Colonic mucosa (tissue), 4 donors: ENCODE measurements around the gene NFIA. TPM values are rescaled to one million over a fixed set of nuclear protein-coding genes. Genes with fewer than 3 reads are reported as not detected.

ENCODE experiments used
- DNase-seq: peaks from one replicate; pipeline ENCODE4 v3.0.0-alpha.2; 2020
- H3K27ac ChIP-seq: fragments of 200-600 bp; one replicate; pipeline ENCODE4 v1.8.0; 2021
- H3K27me3 ChIP-seq: fragments of 200-600 bp; one replicate; pipeline ENCODE4 v1.8.0; 2021
- H3K36me3 ChIP-seq: fragments of 200-600 bp; one replicate; pipeline ENCODE4 v1.8.0; 2021
- H3K4me1 ChIP-seq: fragments of 200-600 bp; one replicate; pipeline ENCODE4 v1.8.0; 2021; ENCODE audit warnings: mild to moderate bottlenecking
- H3K4me3 ChIP-seq: fragments of 200-600 bp; one replicate; pipeline ENCODE4 v1.8.0; 2021
- H3K9ac ChIP-seq, 2 donors: one replicate each; pipeline ENCODE4 v1.7.0; 2013; ENCODE audit warnings: control low read depth in 2 of 2, low read depth in 2 of 2, low read length in 2 of 2
- H3K9me3 ChIP-seq: fragments of 200-600 bp; one replicate; pipeline ENCODE4 v1.8.0; 2021
- CTCF ChIP-seq: fragments of 200-600 bp; IDR thresholded peaks from one replicate; pipeline ENCODE4 v1.8.0; 2022; ENCODE audit warnings: antibody characterized with exemption, mild to moderate bottlenecking
- intact Hi-C: fragments of 100-400 bp; cut with DNase I; formaldehyde crosslinking; loops from one replicate; pipeline ENCODE4 v1.14.1; 2022
- total RNA-seq, 2 donors: library from RNA; stranded (reverse); fragmentation: NEBNext Ultra II Directional in 1 of 2; extraction: Animal tissue kit (Norgen Biotek cat#: 25700) in 1 of 2; gene quantifications; one replicate each; pipeline ENCODE4 v1.2.1, GENCODE V29; 2021
- donor health status: healthy.
- donor health status: DM: no; HTN: no; CAD: no.
- donor health status: DM: no; HTN: no; CAD: no.

Gene NFIA
- total RNA-seq, 2 donors from 2014 or later = 36.0 to 44.2 TPM

- Histone ChIP-seq H3K27me3 (no peaks in the 10 kb centered on the region), H3K4me1 (no peaks in the 10 kb centered on the region), H3K9me3 (no peaks in the 10 kb centered on the region), H3K9ac (no peak overlapping the region), H3K27ac (no peak overlapping the region), H3K36me3 (no peaks in the 10 kb centered on the region), H3K4me3 (no peak overlapping the region)
- no peak for DNase-seq
- intact Hi-C loops = no loop called here
- no peak for TF ChIP-seq CTCF
Observed at GRCh38 chr1:61329556-61329955, 247.2 kb downstream of the NFIA start.

- H3K27ac ChIP-seq = no peak overlapping the region
- intact Hi-C loops = loop anchor here (10.0 kb wide), 1 partner anchor 125 kb away; no protein-coding TSS in a partner anchor
- no peak overlapping the region for H3K4me3 ChIP-seq
- no peaks in the 10 kb centered on the region for H3K9me3 ChIP-seq
- no peaks in the 10 kb centered on the region for H3K27me3 ChIP-seq
- DNase-seq = no peak
- no peak for TF ChIP-seq CTCF
- H3K4me1 ChIP-seq = no peaks in the 10 kb centered on the region
- no peak overlapping the region for H3K9ac ChIP-seq
- no peaks in the 10 kb centered on the region for H3K36me3 ChIP-seq
Observed at GRCh38 chr1:61330018-61330417, 247.7 kb downstream of the NFIA start.

- Histone ChIP-seq H3K4me3 (no peak overlapping the region), H3K27me3 (no peaks in the 10 kb centered on the region), H3K27ac (no peak overlapping the region), H3K4me1 (no peaks in the 10 kb centered on the region), H3K9ac (no peak overlapping the region), H3K9me3 (no peaks in the 10 kb centered on the region), H3K36me3 (no peaks in the 10 kb centered on the region)
- TF ChIP-seq CTCF = no peak
- no peak for DNase-seq
- intact Hi-C loops = loop anchor here (10.0 kb wide), 1 partner anchor 124 kb away; no protein-coding TSS in a partner anchor
Observed at GRCh38 chr1:61330571-61330970, 248.2 kb downstream of the NFIA start.

GRCh38 chr1:61332196-61332753 is 249.9 kb downstream of the NFIA start:
- no peak for DNase-seq
- H3K36me3 ChIP-seq = no peaks in the 10 kb centered on the region
- TF ChIP-seq CTCF = no peak
- H3K27ac ChIP-seq = no peak overlapping the region
- H3K4me1 ChIP-seq = no peaks in the 10 kb centered on the region
- no peaks in the 10 kb centered on the region for H3K9me3 ChIP-seq
- H3K4me3 ChIP-seq = no peak overlapping the region
- no peaks in the 10 kb centered on the region for H3K27me3 ChIP-seq
- H3K9ac ChIP-seq = no peak overlapping the region
- intact Hi-C loops = loop anchor here (10.0 kb wide), 1 partner anchor 123 kb away; no protein-coding TSS in a partner anchor

- no peaks in the 10 kb centered on the region for H3K36me3 ChIP-seq
- no peaks in the 10 kb centered on the region for H3K27me3 ChIP-seq
- no peak for DNase-seq
- H3K9me3 ChIP-seq = no peaks in the 10 kb centered on the region
- H3K9ac ChIP-seq = no peak overlapping the region
- no peaks in the 10 kb centered on the region for H3K4me1 ChIP-seq
- no peak overlapping the region for H3K27ac ChIP-seq
- TF ChIP-seq CTCF = no peak
- intact Hi-C loops = loop anchor here (10.0 kb wide), 1 partner anchor 122 kb away; no protein-coding TSS in a partner anchor
- no peak overlapping the region for H3K4me3 ChIP-seq
Observed at GRCh38 chr1:61332796-61333195, 250.4 kb downstream of the NFIA start.
